Activated naive CD4-positive, alpha-beta T cell treated with anti-CD3 and anti-CD28 coated beads, Interleukin-2, amount 50 U/mL, for 72 hours (primary cell): ENCODE results near the gene ADSS1. TPM values are rescaled to one million over a fixed set of nuclear protein-coding genes. Genes with fewer than 3 reads are reported as not detected.

ENCODE experiments used
- ATAC-seq, 2 donors: fragments of 150-1000 bp; cut with Tn5 transposase; 2 replicates each; pipeline ENCODE4 v1.10.0; 2021; ENCODE audit warnings: mild to moderate bottlenecking in 2 of 2, moderate library complexity in 2 of 2
- DNase-seq, 2 donors: peaks; one replicate each; pipeline ENCODE4 v3.0.0; 2021 to 2022; ENCODE audit warnings: low spot score in 2 of 2
- H3K27ac Mint-ChIP-seq, 2 donors: one replicate each; pipeline ENCODE4 v1.8.0; 2022; ENCODE audit warnings: mild to moderate bottlenecking in 2 of 2, mixed read lengths in 2 of 2
- H3K36me3 Mint-ChIP-seq, 2 donors: one replicate each; pipeline ENCODE4 v1.8.0; 2022; ENCODE audit warnings: mixed read lengths in 2 of 2
- H3K9me3 Mint-ChIP-seq, 2 donors: one replicate each; pipeline ENCODE4 v1.8.0; 2022; ENCODE audit warnings: mixed read lengths in 2 of 2
- total RNA-seq, 2 donors: library from RNA; stranded (reverse); gene quantifications; one replicate each; pipeline ENCODE4 v1.2.3, GENCODE V29; 2022

ADSS1 gene
- total RNA-seq, 2 donors from 2014 or later: 2.7 to 7.3 TPM

DNA sequence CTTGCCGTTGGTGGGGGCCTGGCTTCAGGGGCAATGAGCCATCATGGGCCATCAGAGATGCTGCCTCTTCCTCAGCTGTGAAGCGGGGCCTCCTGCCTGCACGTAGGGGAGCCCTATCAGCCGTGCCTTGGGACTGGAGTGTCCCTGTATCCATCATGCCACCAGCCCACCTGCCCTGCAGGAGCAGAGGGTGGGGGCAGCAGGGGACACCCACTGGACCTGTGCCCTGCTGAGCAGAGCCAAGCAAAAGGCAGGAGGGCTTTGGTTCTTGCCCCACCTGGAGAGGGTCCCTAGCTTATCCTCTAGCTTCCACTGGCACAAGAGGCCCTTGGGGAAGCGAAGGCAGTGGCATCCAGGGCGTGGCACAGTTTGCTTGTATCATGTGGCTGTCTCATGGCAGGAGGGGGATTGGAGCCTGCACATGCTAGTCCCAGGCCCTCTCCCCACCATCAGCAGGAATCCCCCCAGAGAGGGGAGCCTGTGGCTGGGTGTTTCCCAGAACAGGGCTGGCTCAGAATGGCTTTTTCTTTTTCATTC is 10.1 kb downstream of the ADSS1 start:
- DNase-seq (no peak), ATAC-seq (no peak)
- Mint-ChIP-seq H3K27ac (no peak overlapping the region), H3K9me3 (no peaks in the 10 kb centered on the region), H3K36me3 (no peaks in the 10 kb centered on the region)

DNA sequence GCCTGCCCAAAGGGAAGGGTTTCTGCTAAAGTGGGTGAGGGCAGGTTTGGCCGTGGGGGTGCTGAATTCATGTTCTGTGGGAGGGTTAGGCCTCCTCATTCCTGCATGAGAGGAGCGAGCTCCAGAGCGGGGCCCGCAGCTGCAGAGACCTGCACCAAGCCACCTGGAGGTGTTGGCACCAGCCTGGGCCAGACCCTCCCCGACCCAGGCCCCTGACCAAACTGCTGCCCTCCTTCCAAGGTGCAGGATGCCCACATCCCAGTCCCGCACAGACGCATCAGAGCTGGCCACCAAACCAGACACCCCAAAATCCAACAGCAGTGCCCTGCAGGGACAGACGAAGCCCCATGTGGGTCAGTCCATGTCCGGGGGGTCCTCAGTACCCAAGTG is 10.6 kb downstream of the ADSS1 start:
- no peak overlapping the region for H3K27ac Mint-ChIP-seq
- no peak for ATAC-seq
- DNase-seq: no peak
- no peaks in the 10 kb centered on the region for H3K36me3 Mint-ChIP-seq
- H3K9me3 Mint-ChIP-seq: no peaks in the 10 kb centered on the region

DNA sequence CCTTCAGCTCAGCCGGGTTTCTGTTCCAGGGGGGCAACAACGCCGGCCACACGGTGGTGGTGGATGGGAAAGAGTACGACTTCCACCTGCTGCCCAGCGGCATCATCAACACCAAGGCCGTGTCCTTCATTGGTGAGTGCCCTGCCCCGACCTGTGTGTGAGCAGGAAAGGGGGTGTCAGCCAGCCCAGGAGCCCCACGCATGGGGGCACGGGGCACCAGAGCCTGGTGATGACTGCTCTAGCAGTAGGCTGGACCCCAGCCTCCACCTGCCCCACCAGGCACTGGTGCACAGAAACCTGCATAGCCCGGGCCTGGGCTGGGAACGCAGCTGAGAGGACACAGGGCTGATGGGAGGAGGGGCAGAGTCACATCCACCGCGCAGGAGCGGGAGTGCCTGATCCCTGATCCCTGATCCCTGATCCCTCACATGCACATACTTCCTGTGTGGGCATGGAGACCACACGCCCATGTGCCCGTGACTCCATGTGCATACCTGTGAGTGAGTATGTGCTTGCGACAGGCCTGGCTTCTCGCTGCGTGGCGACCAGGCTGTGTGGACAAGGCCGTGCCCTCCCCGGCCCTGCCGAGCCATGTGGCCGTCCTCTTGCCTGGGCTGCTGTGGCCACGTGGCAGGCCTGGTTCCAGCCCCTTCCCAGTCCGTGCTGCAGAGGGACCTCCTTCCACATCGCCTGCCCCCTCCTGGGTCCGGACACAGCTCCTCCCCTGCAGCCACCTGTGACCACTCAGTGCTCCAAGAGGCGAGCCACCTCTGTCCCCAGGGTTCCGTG is 11.2 kb downstream of the ADSS1 start:
- no peak for ATAC-seq
- DNase-seq: no peak
- Mint-ChIP-seq H3K36me3 (no peaks in the 10 kb centered on the region), H3K27ac (no peak overlapping the region), H3K9me3 (no peaks in the 10 kb centered on the region)

DNA sequence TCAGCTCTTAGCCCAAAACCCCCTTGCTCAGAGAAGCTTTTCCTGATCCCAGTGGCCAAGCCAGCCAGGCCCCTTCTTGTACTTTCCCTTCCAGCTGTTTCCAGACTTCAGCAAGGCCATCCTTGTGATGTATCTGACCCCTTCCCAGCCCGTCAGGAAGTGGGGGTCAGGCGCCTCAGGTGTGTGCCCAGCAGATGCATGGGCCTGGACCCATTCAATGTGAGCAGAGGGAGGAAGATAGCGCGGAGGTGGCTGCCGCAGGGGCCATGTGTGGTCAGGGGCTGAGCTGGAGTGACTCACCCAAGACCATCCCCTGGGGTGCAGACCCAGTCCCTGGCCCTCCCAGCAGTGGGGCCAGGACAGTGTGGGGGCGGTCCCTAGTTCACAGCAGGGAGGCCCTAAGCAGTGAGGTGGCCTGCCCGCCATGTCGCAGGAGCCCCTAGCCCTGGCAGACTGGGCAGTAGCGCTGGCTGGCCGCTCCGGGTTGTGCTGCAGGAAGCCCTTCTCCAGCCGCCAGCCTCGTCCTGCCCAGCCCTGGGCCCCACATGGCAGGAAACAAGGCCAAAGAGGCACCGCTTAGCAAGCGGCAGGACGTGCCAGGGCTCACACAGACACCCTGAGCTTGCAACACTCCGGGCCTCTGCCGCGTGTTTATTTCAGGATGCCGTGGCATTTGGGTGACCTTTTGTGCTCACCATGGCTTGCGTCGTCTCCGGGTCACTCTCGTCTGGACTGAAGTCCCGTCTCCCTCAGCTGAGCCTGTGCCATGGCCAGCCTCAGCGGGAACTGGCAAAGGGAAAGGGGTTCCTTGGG is 12.0 kb downstream of the ADSS1 start:
- Mint-ChIP-seq H3K36me3 (no peaks in the 10 kb centered on the region), H3K27ac (no peak overlapping the region), H3K9me3 (no peaks in the 10 kb centered on the region)
- DNase-seq (no peak), ATAC-seq (no peak)

- no peaks in the 10 kb centered on the region for H3K36me3 Mint-ChIP-seq
- no peak for DNase-seq
- no peaks in the 10 kb centered on the region for H3K9me3 Mint-ChIP-seq
- no peak for ATAC-seq
- no peak overlapping the region for H3K27ac Mint-ChIP-seq
Observed at GRCh38 chr14:104738375-104739019, 14.5 kb downstream of the ADSS1 start.

GRCh38 chr14:104739026-104739425 is 15.0 kb downstream of the ADSS1 start:
- no peaks in the 10 kb centered on the region for H3K9me3 Mint-ChIP-seq

GRCh38 chr14:104739546-104740516 is 15.8 kb downstream of the ADSS1 start:
- Mint-ChIP-seq H3K27ac (no peak overlapping the region), H3K9me3 (no peaks in the 10 kb centered on the region), H3K36me3 (no peaks in the 10 kb centered on the region)
- ATAC-seq: no peak
- DNase-seq: no peak

More at GRCh38 chr14:104739026-104739425, 15.0 kb downstream of the ADSS1 start:
- H3K36me3 Mint-ChIP-seq: no peaks in the 10 kb centered on the region
- H3K27ac Mint-ChIP-seq: no peak overlapping the region
- DNase-seq (no peak), ATAC-seq (no peak)

DNA sequence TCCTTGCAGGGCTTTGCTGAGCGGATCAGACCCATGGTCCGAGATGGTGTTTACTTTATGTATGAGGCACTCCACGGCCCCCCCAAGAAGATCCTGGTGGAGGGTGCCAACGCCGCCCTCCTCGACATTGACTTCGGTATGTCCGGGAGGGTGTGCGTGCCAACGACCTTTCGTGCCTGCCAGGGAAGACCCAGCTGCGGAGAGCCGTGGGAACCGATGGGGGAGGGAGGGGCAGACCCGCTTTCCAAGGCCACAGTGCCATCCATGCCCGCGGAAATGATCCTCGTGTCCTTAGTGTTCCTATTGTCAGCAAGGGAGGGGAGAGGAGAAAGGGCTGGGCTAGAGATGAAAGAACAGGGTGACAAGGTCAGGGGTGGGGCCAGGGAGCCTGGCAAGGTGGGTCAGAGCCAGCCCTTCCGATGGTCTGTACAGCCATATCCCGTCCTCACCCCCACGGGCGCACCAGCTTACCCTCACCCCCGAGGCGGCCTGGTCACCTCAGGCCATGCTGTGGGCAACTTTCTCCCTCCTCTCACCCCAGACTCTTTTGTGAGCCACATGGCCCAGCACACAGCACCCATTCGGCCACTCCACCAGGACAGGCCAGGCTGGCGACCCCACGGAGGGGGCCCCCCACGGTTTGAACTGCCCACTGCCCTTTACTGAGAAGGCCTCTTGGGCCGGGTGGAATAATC is 17.2 kb downstream of the ADSS1 start:
- no peak overlapping the region for H3K27ac Mint-ChIP-seq
- ATAC-seq (no peak), DNase-seq (no peak)
- H3K9me3 Mint-ChIP-seq: no peaks in the 10 kb centered on the region
- no peaks in the 10 kb centered on the region for H3K36me3 Mint-ChIP-seq

GRCh38 chr14:104741803-104742251 is 17.8 kb downstream of the ADSS1 start:
- no peak for DNase-seq
- ATAC-seq: no peak
- no peaks in the 10 kb centered on the region for H3K36me3 Mint-ChIP-seq
- H3K9me3 Mint-ChIP-seq: no peaks in the 10 kb centered on the region
- H3K27ac Mint-ChIP-seq: no peak overlapping the region

- ATAC-seq: no peak
Observed at GRCh38 chr14:104742586-104743455, 18.8 kb downstream of the ADSS1 start.

GRCh38 chr14:104743461-104744380 is 19.7 kb downstream of the ADSS1 start:
- ATAC-seq: no peak
- no peaks in the 10 kb centered on the region for H3K36me3 Mint-ChIP-seq
- no peaks in the 10 kb centered on the region for H3K9me3 Mint-ChIP-seq
- DNase-seq: no peak
- no peak overlapping the region for H3K27ac Mint-ChIP-seq

More at GRCh38 chr14:104742586-104743455, 18.8 kb downstream of the ADSS1 start:
- Mint-ChIP-seq H3K27ac (no peak overlapping the region), H3K9me3 (no peaks in the 10 kb centered on the region), H3K36me3 (no peaks in the 10 kb centered on the region)
- no peak for DNase-seq

- DNase-seq (no peak), ATAC-seq (no peak)
- H3K27ac Mint-ChIP-seq: no peak overlapping the region
- H3K9me3 Mint-ChIP-seq: no peaks in the 10 kb centered on the region
- H3K36me3 Mint-ChIP-seq: no peaks in the 10 kb centered on the region
Observed at GRCh38 chr14:104744484-104744883, 20.5 kb downstream of the ADSS1 start.

GRCh38 chr14:104745431-104745830 is 21.4 kb downstream of the ADSS1 start:
- DNase-seq: no peak
- no peaks in the 10 kb centered on the region for H3K9me3 Mint-ChIP-seq
- no peaks in the 10 kb centered on the region for H3K36me3 Mint-ChIP-seq
- ATAC-seq: no peak
- no peak overlapping the region for H3K27ac Mint-ChIP-seq

DNA sequence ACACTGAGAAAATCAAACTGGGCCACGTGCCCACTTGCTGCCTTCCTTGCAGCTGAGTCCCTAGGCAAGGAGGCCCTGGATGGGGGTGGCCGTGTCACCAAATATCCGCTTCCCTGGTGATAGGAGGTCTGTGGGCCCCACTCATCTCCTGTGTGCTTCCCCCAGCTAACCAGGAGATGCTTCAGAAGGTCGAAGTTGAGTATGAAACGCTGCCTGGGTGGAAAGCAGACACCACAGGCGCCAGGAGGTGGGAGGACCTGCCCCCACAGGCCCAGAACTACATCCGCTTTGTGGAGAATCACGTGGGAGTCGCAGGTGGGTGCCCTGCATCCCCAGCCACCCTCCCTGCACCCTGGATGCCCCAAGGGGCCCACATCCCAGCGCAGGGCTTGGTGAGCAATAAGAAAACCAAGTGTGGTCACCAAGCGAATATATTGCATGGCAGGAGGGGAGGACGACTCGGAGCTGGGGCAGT is 22.1 kb downstream of the ADSS1 start:
- no peaks in the 10 kb centered on the region for H3K36me3 Mint-ChIP-seq
- no peak overlapping the region for H3K27ac Mint-ChIP-seq
- no peaks in the 10 kb centered on the region for H3K9me3 Mint-ChIP-seq
- DNase-seq (no peak), ATAC-seq (peak in 1 of 2 donors; percentile 28)
